ENCODE results near the gene ZDHHC14.

DNA sequence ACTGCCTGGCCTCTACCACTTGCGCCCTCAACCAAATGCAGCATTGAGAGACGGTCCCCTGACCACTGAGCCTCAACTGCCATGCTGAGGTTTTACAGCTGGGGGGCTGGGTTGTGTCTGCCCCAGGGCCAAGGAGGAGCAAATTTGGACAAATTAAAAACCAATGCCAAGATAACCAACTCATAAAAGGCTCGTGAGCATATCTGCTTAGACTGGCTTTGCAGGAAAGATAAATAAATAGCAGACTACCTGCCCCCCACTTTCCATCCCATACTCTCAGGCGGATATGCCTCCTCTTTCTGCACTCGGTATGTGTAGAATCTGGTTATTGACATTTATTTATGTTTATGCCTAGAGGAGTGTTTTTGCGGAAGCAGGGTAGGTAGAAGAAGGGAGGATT, 76.8 kb downstream of the ZDHHC14 start:
- TF ChIP-seq POLR2A (IDR thresholded peaks at IDR 0.05) (no peak), POLR2AphosphoS5 (IDR thresholded peaks at IDR 0.05) (no peak), EP300 (IDR thresholded peaks at IDR 0.05) (no peak)
- TF ChIP-seq, protein P1, sequence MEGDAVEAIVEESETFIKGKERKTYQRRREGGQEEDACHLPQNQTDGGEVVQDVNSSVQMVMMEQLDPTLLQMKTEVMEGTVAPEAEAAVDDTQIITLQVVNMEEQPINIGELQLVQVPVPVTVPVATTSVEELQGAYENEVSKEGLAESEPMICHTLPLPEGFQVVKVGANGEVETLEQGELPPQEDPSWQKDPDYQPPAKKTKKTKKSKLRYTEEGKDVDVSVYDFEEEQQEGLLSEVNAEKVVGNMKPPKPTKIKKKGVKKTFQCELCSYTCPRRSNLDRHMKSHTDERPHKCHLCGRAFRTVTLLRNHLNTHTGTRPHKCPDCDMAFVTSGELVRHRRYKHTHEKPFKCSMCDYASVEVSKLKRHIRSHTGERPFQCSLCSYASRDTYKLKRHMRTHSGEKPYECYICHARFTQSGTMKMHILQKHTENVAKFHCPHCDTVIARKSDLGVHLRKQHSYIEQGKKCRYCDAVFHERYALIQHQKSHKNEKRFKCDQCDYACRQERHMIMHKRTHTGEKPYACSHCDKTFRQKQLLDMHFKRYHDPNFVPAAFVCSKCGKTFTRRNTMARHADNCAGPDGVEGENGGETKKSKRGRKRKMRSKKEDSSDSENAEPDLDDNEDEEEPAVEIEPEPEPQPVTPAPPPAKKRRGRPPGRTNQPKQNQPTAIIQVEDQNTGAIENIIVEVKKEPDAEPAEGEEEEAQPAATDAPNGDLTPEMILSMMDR (IDR thresholded peaks at IDR 0.05), result no peak
